Measurements from ENCODE around the gene CYP4B1. TPM values are rescaled to one million over a fixed set of nuclear protein-coding genes. Genes with fewer than 3 reads are reported as not detected.
A peak's percentile ranks its signal among the peaks of the same experiment; 100 is the strongest.
"Not testable (repeated sequence)": the region's sequence is repeated elsewhere in the genome, so short reads cannot be mapped to it uniquely, and the experiment has no call there.

The CYP4B1 gene
- 10 to 100 TPM; 12.5 to 30.0 TPM for total RNA-seq

DNA sequence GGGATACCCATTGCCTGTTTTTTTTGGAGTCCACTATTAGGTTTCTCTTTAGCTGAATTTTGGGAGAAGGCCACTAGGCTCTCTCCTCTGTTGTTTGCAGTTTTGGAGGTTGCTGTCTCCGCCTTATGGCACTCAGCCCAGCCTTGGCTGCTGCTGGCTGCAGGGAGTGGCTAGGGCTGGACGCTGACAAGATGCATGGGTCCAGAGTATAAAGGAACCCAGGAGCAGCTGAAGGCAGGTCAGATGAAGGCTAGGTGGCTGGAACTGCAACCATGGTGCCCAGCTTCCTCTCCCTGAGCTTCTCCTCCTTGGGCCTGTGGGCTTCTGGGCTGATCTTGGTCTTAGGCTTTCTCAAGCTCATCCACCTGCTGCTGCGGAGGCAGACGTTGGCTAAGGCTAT is at the start of gene CYP4B1:
TSS of gene CYP4B1 (plus strand) at position 237 of the 400 bp plus-strand sequence. CDS start at position 273, 36 bp downstream.
- H3K9me3 ChIP-seq, result no peaks in the 10 kb centered on the region
- no peak for TF ChIP-seq POLR2A (IDR thresholded peaks at IDR 0.05)
- TF ChIP-seq, protein P1, sequence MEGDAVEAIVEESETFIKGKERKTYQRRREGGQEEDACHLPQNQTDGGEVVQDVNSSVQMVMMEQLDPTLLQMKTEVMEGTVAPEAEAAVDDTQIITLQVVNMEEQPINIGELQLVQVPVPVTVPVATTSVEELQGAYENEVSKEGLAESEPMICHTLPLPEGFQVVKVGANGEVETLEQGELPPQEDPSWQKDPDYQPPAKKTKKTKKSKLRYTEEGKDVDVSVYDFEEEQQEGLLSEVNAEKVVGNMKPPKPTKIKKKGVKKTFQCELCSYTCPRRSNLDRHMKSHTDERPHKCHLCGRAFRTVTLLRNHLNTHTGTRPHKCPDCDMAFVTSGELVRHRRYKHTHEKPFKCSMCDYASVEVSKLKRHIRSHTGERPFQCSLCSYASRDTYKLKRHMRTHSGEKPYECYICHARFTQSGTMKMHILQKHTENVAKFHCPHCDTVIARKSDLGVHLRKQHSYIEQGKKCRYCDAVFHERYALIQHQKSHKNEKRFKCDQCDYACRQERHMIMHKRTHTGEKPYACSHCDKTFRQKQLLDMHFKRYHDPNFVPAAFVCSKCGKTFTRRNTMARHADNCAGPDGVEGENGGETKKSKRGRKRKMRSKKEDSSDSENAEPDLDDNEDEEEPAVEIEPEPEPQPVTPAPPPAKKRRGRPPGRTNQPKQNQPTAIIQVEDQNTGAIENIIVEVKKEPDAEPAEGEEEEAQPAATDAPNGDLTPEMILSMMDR (IDR thresholded peaks at IDR 0.05), result no peak
- H3K27ac ChIP-seq, result no peak within 1 kb of the TSS
- no peaks in the 10 kb centered on the region for H3K27me3 ChIP-seq
- no peaks in the 10 kb centered on the region for H3K4me1 ChIP-seq
- H3K36me3 ChIP-seq (replicated peaks in 1 of 2; ENCODE audit: insufficient read depth in 1 of 2, low read depth in 2 of 2), result no peaks in the 10 kb centered on the region
- WGBS, 2 donors, result 51 to 62% methylated on average over 4 of the region's 4 CpGs
- DNase-seq (peak in 3 of 4 donors; percentile 19 to 43 (median 35)), ATAC-seq (peak; percentile 33)
- no peak within 1 kb of the TSS for H3K4me3 ChIP-seq
- intact Hi-C loops (cut with DNase I), result no loop called here

DNA sequence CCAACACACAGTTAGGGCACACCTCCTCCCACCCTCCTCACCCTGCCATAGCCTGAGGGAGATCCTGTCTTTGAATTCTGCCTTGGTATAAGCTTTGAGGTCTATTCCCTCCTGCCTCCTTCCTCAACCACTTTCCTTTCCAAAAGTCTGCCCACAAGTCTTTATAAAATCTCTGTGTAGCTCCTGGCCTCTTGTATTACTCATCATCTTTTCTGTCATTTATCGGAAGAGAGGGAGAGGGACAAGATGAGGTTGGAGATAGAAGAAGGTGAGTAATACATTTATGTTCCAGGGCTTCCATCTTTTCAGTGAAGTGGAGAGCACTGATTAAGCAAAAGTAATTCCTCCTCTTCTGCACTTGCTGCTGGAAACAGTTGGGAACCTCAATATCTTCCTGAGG is 49.4 kb upstream of the CYP4B1 start:
- Histone ChIP-seq H3K4me1 (peaks cover 6% of the 10 kb centered on the region), H3K36me3 (replicated peaks in 1 of 2; ENCODE audit: insufficient read depth in 1 of 2, low read depth in 2 of 2) (no peaks in the 10 kb centered on the region), H3K4me3 (no peak overlapping the region), H3K9me3 (no peaks in the 10 kb centered on the region), H3K27ac (no peak overlapping the region), H3K27me3 (no peaks in the 10 kb centered on the region)
- DNase-seq (no peak), ATAC-seq (no peak)
- intact Hi-C loops (cut with DNase I), result no loop called here
- TF ChIP-seq, protein P1 (IDR thresholded peaks at IDR 0.05), result no peak
- TF ChIP-seq POLR2A (IDR thresholded peaks at IDR 0.05), result no peak
- 86 to 100% methylated on average over 1 of the region's 1 CpG for WGBS, 2 donors

DNA sequence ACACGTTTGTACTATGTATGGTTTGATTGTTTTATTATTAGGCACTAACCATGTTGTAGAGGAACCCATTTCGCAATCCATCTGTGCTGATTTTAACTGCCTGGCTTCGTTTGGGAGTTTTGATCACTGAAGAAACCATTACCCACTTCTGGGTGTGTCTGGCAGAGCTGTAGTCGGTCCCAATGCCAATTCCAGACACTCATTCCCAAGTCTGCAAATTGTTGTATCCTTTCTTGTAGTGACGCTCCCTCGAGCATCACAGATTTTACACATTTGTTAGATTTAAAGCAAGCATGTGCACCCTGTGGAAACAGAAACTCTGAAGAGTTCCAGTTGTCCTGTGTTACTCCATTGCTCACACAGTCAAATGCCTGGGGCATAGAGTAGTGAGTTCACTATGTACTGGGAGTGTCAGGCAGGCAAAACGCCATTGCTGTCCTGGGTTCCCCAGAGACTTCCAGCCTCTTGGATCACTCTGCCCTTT is 48.9 kb upstream of the CYP4B1 start:
- H3K27me3 ChIP-seq, result no peaks in the 10 kb centered on the region
- TF ChIP-seq POLR2A (IDR thresholded peaks at IDR 0.05), result no peak
- TF ChIP-seq, protein P1 (IDR thresholded peaks at IDR 0.05), result no peak
- no peak overlapping the region for H3K4me3 ChIP-seq
- intact Hi-C loops (cut with DNase I), result no loop called here
- ATAC-seq, result no peak
- no peak for DNase-seq
- H3K27ac ChIP-seq, result no peak overlapping the region
- WGBS, 2 donors, result 41 to 46% methylated on average over 7 of the region's 7 CpGs
- H3K9me3 ChIP-seq, result no peaks in the 10 kb centered on the region
- no peaks in the 10 kb centered on the region for H3K36me3 ChIP-seq (replicated peaks in 1 of 2; ENCODE audit: insufficient read depth in 1 of 2, low read depth in 2 of 2)
- H3K4me1 ChIP-seq, result peaks cover 9% of the 10 kb centered on the region

DNA sequence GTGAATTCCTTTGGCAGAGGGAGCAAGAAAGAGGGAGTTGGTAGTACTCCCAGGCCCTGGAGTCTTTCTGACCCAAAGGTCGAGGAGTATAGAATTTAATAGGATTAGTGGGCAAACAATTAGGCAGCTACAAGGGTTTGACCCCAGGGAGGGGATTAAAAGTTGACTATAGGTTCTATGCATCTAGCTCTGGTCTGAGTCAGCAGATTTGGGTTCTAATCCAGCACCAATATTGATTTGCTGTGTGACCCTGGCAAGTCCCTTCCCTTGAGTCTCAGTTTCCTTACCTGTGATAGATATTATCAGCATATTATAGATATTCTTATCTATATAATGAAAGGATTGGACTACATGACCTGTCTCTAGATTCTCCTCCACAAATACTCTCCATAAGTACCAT is 44.9 kb upstream of the CYP4B1 start:
- Histone ChIP-seq H3K27ac (peak overlapping the region in 1 of 4 donors; percentile 81), H3K4me1 (peaks cover 43% of the 10 kb centered on the region), H3K9me3 (no peaks in the 10 kb centered on the region), H3K36me3 (replicated peaks in 1 of 2; ENCODE audit: insufficient read depth in 1 of 2, low read depth in 2 of 2) (no peaks in the 10 kb centered on the region), H3K27me3 (no peaks in the 10 kb centered on the region), H3K4me3 (no peak overlapping the region)
- no peak for TF ChIP-seq POLR2A (IDR thresholded peaks at IDR 0.05)
- TF ChIP-seq, protein P1 (IDR thresholded peaks at IDR 0.05), result no peak
- DNase-seq (no peak), ATAC-seq (no peak)
- intact Hi-C loops (cut with DNase I), result no loop called here
- WGBS, 2 donors, result 45 to 69% methylated on average over 1 of the region's 1 CpG

DNA sequence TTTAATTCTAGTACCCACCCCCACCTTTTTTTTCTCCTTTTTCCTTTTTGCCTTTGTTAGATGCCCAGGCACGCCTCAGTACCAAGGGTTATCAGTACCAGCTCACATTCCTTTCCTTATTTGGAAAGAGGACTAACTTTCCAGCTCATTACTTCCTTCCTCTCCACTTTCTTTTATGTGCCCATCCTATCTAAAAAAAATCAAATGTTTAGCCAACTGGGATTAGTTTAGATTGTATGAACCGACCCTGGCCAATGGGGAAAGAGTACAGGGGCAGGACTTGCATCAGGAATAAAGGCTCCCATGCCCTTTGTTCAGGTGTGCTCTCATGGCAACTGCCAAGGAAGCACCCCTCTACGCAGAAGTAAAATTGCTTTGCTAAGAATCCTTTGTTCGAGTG is 44.1 kb upstream of the CYP4B1 start:
- H3K36me3 ChIP-seq (replicated peaks in 1 of 2; ENCODE audit: insufficient read depth in 1 of 2, low read depth in 2 of 2); H3K27me3 ChIP-seq; H3K4me3 ChIP-seq; DNase-seq; ATAC-seq; H3K9me3 ChIP-seq; intact Hi-C loops (cut with DNase I): not testable (repeated sequence)
- WGBS, 2 donors, result 32 to 59% methylated on average over 4 of the region's 4 CpGs
- Histone ChIP-seq H3K27ac (peak overlapping the region in 3 of 4 donors; percentile 35 to 81 (median 68)), H3K4me1 (peaks cover 45% of the 10 kb centered on the region)

All from body of pancreas (tissue), 4 donors.